ENCODE measurements around the gene SVIP.

GRCh38 chr11:22800482-22800881 lies 29.1 kb downstream of the SVIP start:
- TF ChIP-seq CTCF (IDR thresholded peaks at IDR 0.05; ENCODE audit: insufficient read depth, low read depth, low read length) (no peak), EZH2 (IDR thresholded peaks at IDR 0.05; ENCODE audit: insufficient read depth, low read length) (no peak)
